ENCODE data around the gene PVALB. TPM values are rescaled to one million over a fixed set of nuclear protein-coding genes. Genes with fewer than 3 reads are reported as not detected.

Gene PVALB
- total RNA-seq, 1 experiment from 2014 or later, result not detected

- ATAC-seq (no peak), DNase-seq (ENCODE audit: low read depth, low spot score) (no peak)
- ChIA-PET POLR2A (no interaction called here), CTCF (no interaction called here), RAD21 (ENCODE audit: low non-redundant PET in 1 of 2, low total read pairs in 2 of 2, uncharacterized antibody in 2 of 2, unreplicated experiment in 2 of 2) (no interaction called here)
- H3K9me3 ChIP-seq (ENCODE audit: control insufficient read depth in 1 of 2, insufficient read depth in 1 of 2, low read depth in 1 of 2, low read length in 2 of 2), result no peaks in the 10 kb centered on the region
- no peaks in the 10 kb centered on the region for H3K79me2 ChIP-seq (ENCODE audit: insufficient read depth, low read length)
- no peaks in the 10 kb centered on the region for H4K20me1 ChIP-seq (ENCODE audit: insufficient read depth)
- no peak overlapping the region for H3K4me2 ChIP-seq (ENCODE audit: low read length)
- H2AFZ ChIP-seq (ENCODE audit: low read depth, low read length, poor library complexity, severe bottlenecking), result no peak overlapping the region
- H3K9me2 ChIP-seq (ENCODE audit: insufficient read depth), result no peaks in the 10 kb centered on the region
- no TSS peak for BruUV-seq (replicated peaks)
- intact Hi-C loops (cut with micrococcal nuclease), result no loop called here
- no peak overlapping the region for H3K4me3 ChIP-seq (replicated peaks in 1 of 2; ENCODE audit: low read depth in 1 of 2, low read length in 2 of 2)
- TF ChIP-seq YY1 (IDR thresholded peaks at IDR 0.05; ENCODE audit: extremely low read depth, insufficient replicate concordance, low read depth, low read length), result no peak
- TF ChIP-seq EGR1 (IDR thresholded peaks at IDR 0.05; ENCODE audit: low read depth), result no peak
- no peak for TF ChIP-seq CEBPB (IDR thresholded peaks at IDR 0.05; ENCODE audit: low read depth)
- no peak for TF ChIP-seq ATF3 (IDR thresholded peaks at IDR 0.05)
- no peak for TF ChIP-seq POLR2A (IDR thresholded peaks at IDR 0.05; ENCODE audit: borderline replicate concordance, extremely low read depth, insufficient read depth, insufficient read length)
- TF ChIP-seq, protein P1, sequence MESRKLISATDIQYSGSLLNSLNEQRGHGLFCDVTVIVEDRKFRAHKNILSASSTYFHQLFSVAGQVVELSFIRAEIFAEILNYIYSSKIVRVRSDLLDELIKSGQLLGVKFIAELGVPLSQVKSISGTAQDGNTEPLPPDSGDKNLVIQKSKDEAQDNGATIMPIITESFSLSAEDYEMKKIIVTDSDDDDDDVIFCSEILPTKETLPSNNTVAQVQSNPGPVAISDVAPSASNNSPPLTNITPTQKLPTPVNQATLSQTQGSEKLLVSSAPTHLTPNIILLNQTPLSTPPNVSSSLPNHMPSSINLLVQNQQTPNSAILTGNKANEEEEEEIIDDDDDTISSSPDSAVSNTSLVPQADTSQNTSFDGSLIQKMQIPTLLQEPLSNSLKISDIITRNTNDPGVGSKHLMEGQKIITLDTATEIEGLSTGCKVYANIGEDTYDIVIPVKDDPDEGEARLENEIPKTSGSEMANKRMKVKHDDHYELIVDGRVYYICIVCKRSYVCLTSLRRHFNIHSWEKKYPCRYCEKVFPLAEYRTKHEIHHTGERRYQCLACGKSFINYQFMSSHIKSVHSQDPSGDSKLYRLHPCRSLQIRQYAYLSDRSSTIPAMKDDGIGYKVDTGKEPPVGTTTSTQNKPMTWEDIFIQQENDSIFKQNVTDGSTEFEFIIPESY (IDR thresholded peaks at IDR 0.05; ENCODE audit: extremely low read depth, insufficient replicate concordance, low read length), result no peak
- no peak for TF ChIP-seq SP1 (IDR thresholded peaks at IDR 0.05; ENCODE audit: low read depth)
- no peak for TF ChIP-seq SRF (IDR thresholded peaks at IDR 0.05; ENCODE audit: low read depth)
- no peak for TF ChIP-seq EZH2phosphoT487 (IDR thresholded peaks at IDR 0.05; ENCODE audit: borderline replicate concordance)
- TF ChIP-seq MAX (IDR thresholded peaks at IDR 0.05), result no peak
- TF ChIP-seq EZH2 (IDR thresholded peaks at IDR 0.05), result no peak
- no peak for TF ChIP-seq CTCF (IDR thresholded peaks at IDR 0.05 in 2 of 3, conservative IDR thresholded peaks at IDR 0.05 in 1 of 3; ENCODE audit: borderline replicate concordance in 1 of 3, insufficient read depth in 1 of 3, low read depth in 2 of 3, low read length in 2 of 3)
- TF ChIP-seq POLR2AphosphoS5 (IDR thresholded peaks at IDR 0.05; ENCODE audit: low read depth, low read length), result no peak
- no peak for TF ChIP-seq FOSL1 (IDR thresholded peaks at IDR 0.05; ENCODE audit: low read depth)
- no peak for TF ChIP-seq ZFX (IDR thresholded peaks at IDR 0.05)
- TF ChIP-seq JUND (IDR thresholded peaks at IDR 0.05), result no peak
- TF ChIP-seq TCF7L2 (IDR thresholded peaks at IDR 0.05; ENCODE audit: borderline replicate concordance, extremely low read depth, insufficient read depth, insufficient read length), result no peak
- H3K36me3 ChIP-seq (ENCODE audit: control insufficient read depth in 1 of 2, insufficient read depth in 2 of 2, low read length in 2 of 2), result no peaks in the 10 kb centered on the region
- H3K27ac ChIP-seq (ENCODE audit: low read depth, low read length), result no peak overlapping the region
- H3K4me1 ChIP-seq (ENCODE audit: control insufficient read depth in 1 of 2, insufficient read depth in 2 of 2, low read length in 2 of 2), result peaks cover 0 to 4% of the 10 kb centered on the region in 2 experiments; a peak in 1 of 4 replicates
- H3K9ac ChIP-seq (ENCODE audit: low read length), result no peak overlapping the region
- peaks cover 10% of the 10 kb centered on the region; the same call in 1 of the 2 replicates for H3K27me3 ChIP-seq (ENCODE audit: insufficient read depth, low read length)
These were observed 46.4 kb upstream of the PVALB start for GRCh38 chr22:36863281-36863680.

Measured in HCT116 (cell line).